Central memory CD8-positive, alpha-beta T cell (primary cell): ENCODE measurements around the gene SIRT3.
A peak's percentile ranks its signal among the peaks of the same experiment; 100 is the strongest.
"Not testable (repeated sequence)": the region's sequence is repeated elsewhere in the genome, so short reads cannot be mapped to it uniquely, and the experiment has no call there.

Experiments
- ATAC-seq: fragments of 150-1000 bp; cut with Tn5 transposase; replicated peaks from 2 replicates; pipeline ENCODE4 v1.10.0; 2022; ENCODE audit warnings: mild to moderate bottlenecking, moderate FRiP score, moderate number of reproducible peaks; ENCODE audit not compliant: poor library complexity, severe bottlenecking; ENCODE audit errors: extremely low read depth
- DNase-seq, 2 donors: peaks; one replicate each; pipeline ENCODE4 v3.0.0; 2021; ENCODE audit warnings: low spot score in 2 of 2
- H3K27ac Mint-ChIP-seq: one replicate; pipeline ENCODE4 v1.8.0; 2022; ENCODE audit warnings: low read depth, mild to moderate bottlenecking, moderate library complexity, mixed read lengths
- H3K27me3 Mint-ChIP-seq: one replicate; pipeline ENCODE4 v1.8.0; 2022; ENCODE audit warnings: mixed read lengths
- H3K36me3 Mint-ChIP-seq: one replicate; pipeline ENCODE4 v1.8.0; 2022; ENCODE audit warnings: mild to moderate bottlenecking, moderate library complexity, mixed read lengths; ENCODE audit not compliant: insufficient read depth
- H3K4me1 Mint-ChIP-seq: one replicate; pipeline ENCODE4 v1.8.0; 2022; ENCODE audit warnings: mixed read lengths
- H3K4me3 Mint-ChIP-seq: one replicate; pipeline ENCODE4 v1.8.0; 2022; ENCODE audit warnings: mild to moderate bottlenecking, moderate library complexity, mixed read lengths
- H3K9me3 Mint-ChIP-seq: one replicate; pipeline ENCODE4 v1.8.0; 2022; ENCODE audit warnings: mixed read lengths

Gene SIRT3

DNA sequence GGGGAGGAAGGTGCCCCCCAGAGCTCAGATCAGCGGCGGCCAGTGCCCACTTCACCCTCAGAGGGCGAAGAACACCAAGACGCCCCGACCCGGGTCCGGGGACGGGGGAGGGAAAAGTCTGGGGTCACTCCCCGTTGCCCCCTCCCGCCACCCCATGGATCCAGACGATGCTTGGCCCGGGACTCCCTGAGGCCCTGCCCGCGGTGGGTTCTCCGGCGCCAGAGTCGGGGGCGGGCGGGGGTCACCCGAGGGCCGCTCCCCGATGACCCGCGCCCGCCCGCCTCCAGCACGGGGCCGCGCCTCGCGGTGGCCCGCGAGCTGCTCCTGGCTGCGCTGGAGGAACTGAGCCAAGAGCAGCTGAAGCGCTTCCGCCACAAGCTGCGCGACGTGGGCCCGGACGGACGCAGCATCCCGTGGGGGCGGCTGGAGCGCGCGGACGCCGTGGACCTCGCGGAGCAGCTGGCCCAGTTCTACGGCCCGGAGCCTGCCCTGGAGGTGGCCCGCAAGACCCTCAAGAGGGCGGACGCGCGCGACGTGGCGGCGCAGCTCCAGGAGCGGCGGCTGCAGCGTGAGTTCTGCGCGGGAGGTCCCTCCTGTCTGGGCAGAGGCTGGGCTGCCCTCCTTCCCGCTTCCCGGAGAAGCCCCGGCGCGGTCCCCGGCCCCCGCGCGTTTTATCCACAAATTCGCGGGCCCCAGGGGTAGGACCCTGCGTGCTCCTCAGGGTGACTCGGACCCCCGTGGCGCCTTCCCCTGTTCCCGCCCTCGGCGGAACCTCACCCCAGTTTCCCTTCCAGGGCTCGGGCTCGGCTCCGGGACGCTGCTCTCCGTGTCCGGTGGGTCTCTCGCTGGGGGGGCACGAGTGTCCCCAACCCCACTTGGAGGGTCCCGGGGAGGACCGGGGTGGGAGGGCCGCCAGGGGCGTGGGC is 43.2 kb upstream of the SIRT3 start:
- no peak for ATAC-seq
- peaks cover 45% of the 10 kb centered on the region for H3K4me1 Mint-ChIP-seq
- H3K27me3 Mint-ChIP-seq: peaks cover 8% of the 10 kb centered on the region
- H3K9me3 Mint-ChIP-seq: no peaks in the 10 kb centered on the region
- H3K36me3 Mint-ChIP-seq: peaks cover 11% of the 10 kb centered on the region
- no peak for DNase-seq
- peak overlapping the region; percentile 82 for H3K4me3 Mint-ChIP-seq
- peak overlapping the region; percentile 55 for H3K27ac Mint-ChIP-seq

DNA sequence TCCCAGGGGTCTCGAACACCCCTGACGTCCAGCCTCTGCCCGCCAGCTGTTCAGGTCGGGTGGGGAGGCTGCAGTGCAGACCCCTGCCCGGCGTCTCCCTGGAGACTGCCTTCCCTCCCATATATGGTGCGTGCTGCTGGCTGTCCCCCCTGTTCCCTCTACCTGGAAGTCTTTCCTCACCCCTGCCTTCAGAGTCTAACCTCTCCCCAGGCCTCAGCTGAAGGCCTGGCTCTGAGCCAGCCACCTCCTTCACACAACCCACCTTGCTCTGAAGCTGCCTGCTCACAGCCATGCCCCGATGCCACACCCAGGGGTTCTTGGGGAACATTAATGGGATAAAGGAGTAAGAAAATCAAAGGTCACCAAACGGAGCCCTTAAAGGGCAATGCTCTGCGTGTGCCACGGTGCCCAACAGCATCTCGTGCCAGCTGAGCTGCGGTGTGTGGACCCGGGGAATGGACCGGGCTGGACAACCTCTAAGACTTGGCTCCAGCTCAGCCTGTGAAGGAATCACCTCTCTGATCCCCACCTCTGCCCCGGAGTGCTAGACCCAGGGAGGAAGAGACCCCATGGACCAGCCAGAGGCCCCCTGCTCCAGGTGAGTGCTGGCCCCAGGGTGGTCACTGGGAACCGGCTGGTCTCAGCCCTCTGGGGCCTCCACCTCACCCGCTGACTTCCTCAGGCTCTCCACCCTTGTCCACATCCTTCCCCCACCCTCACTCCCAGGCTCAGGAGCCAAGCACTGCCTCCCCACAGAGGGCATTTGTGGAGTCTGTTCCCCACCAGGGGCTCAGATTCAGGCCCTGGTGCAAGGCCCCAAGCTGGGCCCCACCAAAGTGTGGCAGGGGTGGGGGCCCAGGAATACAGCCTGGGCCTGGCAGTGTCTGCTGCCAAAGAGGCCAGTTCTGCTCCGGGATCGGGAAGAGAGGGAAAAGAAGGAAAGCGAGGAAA is 42.1 kb upstream of the SIRT3 start, which contains the start of gene NLRP6:
TSS of gene NLRP6 (plus strand) at position 407 of the 951 bp plus-strand sequence. CDS start at position 570, 163 bp downstream.
- ATAC-seq (no peak), DNase-seq (no peak)
- Mint-ChIP-seq H3K4me3 (peak within 1 kb of the TSS; percentile 82), H3K36me3 (peaks cover 9% of the 10 kb centered on the region), H3K27me3 (peaks cover 8% of the 10 kb centered on the region), H3K9me3 (no peaks in the 10 kb centered on the region), H3K27ac (peak within 1 kb of the TSS; percentile 55), H3K4me1 (peaks cover 40% of the 10 kb centered on the region)

DNA sequence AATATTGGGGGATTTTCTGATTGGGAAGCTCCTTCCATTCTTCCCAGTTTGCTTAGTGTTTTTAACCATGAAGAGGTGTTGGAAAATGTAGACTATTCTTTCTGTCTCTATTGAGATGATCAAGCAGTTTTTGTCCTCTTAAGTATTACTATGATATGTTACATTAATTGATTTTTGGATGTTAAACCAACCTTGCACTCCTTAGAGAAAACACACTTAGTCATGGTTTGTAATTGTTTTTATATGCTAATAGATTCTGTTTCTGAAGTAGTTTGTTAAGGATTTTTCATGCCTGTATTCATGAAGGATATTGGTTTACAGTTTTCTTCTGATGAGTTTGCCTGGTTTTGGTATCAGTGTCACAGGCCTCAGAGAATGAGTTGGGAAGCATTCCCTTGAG is 40.1 kb upstream of the SIRT3 start:
- Mint-ChIP-seq H3K27me3 (no peaks in the 10 kb centered on the region), H3K4me3 (no peak overlapping the region), H3K27ac (no peak overlapping the region), H3K36me3 (peaks cover 8% of the 10 kb centered on the region), H3K4me1 (peaks cover 21% of the 10 kb centered on the region), H3K9me3 (no peaks in the 10 kb centered on the region)
- no peak for DNase-seq
- no peak for ATAC-seq

DNA sequence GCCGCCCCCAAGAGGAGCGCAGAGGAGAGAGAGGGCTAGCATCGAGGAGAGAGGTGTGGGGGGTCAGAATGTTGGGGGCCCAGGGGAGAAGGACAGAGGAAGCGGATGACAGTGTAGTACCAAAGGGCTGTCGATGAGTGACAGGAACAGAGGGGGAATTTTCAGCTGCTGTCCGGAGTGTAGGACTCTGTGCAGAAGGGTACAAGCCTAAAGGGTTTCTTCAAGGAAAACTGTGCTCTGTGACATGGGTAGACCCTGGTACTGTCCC is 36.7 kb upstream of the SIRT3 start:
- no peak overlapping the region for H3K4me3 Mint-ChIP-seq
- no peaks in the 10 kb centered on the region for H3K27me3 Mint-ChIP-seq
- H3K9me3 Mint-ChIP-seq: no peaks in the 10 kb centered on the region
- H3K36me3 Mint-ChIP-seq: peaks cover 11% of the 10 kb centered on the region
- peaks cover 24% of the 10 kb centered on the region for H3K4me1 Mint-ChIP-seq
- DNase-seq (no peak), ATAC-seq (no peak)
- H3K27ac Mint-ChIP-seq: no peak overlapping the region

DNA sequence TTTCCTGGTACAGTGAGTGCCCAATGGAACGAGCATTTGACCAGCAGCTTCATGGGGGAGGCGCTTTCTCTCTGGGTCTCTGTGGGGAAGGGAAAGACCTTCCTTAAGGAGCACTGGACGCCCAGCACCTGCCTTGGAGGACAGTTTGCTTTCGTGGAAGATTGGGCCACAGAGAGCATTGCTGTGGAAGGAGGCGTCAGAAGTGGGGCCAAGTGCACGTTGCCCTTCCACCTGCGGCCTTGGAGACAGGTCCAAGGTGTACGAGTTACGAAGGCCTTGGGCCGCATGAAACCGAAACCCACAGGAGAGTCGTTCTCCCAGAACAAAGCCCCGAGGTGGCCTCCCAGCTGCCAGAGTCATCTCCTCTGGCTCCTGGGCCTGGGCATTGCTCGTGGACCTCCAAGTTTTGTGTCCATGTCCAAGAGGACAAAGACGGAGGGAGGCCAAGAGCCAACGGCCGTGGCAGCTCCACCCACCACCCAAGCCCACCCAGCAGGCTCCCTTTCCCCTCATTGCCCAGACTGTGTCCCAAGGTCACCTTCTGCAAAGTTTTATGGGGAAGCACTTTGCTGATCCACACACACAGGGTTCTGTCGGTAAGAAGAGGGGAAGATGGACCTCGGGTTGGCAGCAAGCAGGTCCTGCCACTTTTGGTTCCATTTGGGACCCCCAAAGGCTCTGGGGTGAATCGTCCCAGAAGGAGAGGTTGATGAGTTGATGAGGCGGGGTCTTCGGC is 36.2 kb upstream of the SIRT3 start:
- Mint-ChIP-seq H3K27ac (no peak overlapping the region), H3K9me3 (no peaks in the 10 kb centered on the region), H3K36me3 (peaks cover 13% of the 10 kb centered on the region), H3K4me3 (no peak overlapping the region), H3K27me3 (no peaks in the 10 kb centered on the region), H3K4me1 (peaks cover 24% of the 10 kb centered on the region)
- DNase-seq (no peak), ATAC-seq (no peak)

DNA sequence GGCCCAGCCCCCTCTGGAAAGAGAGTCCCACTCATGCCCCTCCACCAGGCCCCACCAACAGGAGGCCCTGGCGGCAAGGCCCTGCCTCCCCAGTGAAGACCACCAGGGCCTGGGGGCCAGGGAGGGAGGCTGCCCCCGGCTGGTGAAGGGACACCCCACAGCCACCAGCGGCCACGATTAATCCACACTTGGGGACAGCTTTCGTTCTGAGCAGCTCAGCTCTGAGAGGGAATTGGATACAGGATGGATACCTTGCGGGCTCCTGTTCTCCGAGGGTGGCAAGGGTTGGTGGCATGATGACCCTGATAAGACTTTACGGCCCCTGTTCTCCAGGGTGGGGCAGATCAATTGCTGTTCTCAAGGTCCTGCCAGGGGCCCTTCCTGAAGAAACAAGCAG is 35.2 kb upstream of the SIRT3 start:
- DNase-seq (no peak), ATAC-seq (no peak)
- no peaks in the 10 kb centered on the region for H3K9me3 Mint-ChIP-seq
- H3K4me3 Mint-ChIP-seq: no peak overlapping the region
- H3K4me1 Mint-ChIP-seq: peaks cover 29% of the 10 kb centered on the region
- H3K27ac Mint-ChIP-seq: no peak overlapping the region
- H3K36me3 Mint-ChIP-seq: peaks cover 13% of the 10 kb centered on the region
- no peaks in the 10 kb centered on the region for H3K27me3 Mint-ChIP-seq

DNA sequence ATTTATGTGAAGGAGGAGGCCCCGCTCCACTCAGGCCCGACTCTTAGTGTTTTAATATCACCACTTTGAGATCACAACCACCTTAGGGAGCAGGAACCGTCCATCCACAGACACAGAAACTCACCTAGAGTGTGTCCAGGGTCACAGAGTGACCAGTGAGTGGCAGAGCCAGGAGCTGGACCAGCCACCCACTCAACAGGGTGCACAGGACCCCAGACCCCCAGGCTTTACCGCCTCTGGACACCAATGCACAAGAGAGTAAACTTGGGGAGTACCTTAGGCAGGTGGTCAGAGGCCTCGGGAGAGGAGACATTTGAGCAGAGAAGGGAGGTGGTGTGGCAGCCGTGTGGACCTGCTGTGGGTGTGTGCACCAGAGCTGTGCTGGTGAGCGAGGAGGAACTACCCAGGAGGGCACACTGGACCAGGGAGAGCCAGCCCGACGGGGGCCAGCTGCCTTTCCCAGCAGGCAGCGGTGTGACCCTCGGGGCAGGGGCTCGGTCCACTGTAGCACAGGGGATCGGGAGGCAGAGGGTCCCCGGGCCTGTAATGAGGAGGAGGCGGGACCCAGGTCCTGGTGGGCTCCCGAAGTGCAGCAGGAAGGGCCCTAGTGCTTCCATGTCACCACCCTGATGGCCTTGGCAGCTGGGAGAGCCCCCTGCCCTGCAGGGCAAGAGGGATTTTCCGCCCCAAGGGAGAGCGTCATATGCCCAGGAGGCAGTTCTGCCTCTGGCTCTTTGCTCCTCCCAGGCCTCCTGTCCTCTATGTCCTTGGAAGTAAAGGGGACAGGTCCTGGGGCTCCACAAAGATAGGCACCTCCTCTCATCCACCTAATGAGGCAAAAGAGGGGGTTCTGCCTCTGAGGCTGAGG is 34.5 kb upstream of the SIRT3 start:
- Mint-ChIP-seq H3K4me1 (peaks cover 29% of the 10 kb centered on the region), H3K4me3 (no peak overlapping the region), H3K27me3 (no peaks in the 10 kb centered on the region), H3K9me3 (no peaks in the 10 kb centered on the region), H3K27ac (peak overlapping the region; percentile 95), H3K36me3 (peaks cover 13% of the 10 kb centered on the region)
- no peak for DNase-seq
- no peak for ATAC-seq

DNA sequence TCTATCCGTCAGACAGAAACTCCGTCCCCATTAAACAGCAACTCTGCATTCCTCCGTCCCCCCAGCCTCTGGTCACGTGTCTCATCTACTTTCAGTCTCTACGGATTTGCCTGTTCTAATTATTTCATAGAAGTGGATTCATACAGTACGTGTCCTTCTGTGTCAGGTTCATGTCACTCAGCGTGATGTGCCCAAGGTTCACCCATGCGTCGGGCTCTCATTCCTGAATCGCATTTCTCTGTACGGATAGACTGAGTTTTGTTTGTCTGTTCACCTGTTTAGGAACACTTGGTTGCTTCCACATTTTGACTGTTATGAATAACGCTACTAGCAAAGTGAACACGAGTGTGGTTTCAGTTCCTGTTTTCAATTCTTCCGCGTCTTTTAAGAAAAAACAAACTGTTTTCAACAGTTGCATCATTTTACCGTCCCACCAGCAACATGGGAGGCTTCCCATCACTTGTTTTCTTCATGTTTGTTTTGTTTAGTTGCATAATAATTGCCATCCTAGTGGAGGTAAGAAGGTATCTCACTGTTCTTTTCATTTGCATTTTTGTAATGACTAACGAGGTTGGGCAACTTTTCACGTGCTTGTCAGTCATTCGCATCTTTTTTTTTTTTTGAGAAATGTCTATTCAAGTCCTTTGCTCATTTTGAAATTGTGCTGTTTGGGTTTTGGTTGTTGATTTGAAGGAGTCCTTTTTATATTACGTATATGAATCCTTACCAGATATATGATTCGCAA is 33.2 kb upstream of the SIRT3 start:
- Mint-ChIP-seq H3K27me3 (no peaks in the 10 kb centered on the region), H3K36me3 (peaks cover 13% of the 10 kb centered on the region), H3K9me3 (no peaks in the 10 kb centered on the region), H3K27ac (peak overlapping the region; percentile 95), H3K4me1 (peaks cover 29% of the 10 kb centered on the region), H3K4me3 (peak overlapping the region; percentile 93)
- ATAC-seq (peak; percentile 69), DNase-seq (peak; percentile 46 to 69)

DNA sequence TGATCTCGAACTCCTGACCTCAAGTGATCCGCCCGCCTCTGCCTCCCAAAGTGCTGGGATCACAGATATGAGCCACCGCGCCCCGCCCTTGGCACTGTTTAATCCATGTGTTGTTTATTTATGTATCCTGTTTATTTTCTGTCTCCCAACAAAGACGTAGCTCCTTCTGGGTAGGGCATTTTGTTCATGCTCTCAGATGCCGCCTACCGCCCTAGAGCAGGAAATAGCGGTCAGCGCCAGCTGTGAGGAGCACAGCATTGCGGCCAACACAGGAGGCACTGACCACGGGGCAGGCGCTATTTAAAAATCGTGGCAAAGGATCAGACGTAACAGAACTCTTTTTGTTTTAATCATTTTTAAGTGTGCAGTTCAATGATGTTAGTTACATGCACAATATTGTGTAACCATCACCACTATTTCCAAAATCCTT is 32.6 kb upstream of the SIRT3 start:
- peak overlapping the region; percentile 95 for H3K27ac Mint-ChIP-seq
- not testable (repeated sequence) for H3K27me3 Mint-ChIP-seq, H3K9me3 Mint-ChIP-seq
- peak overlapping the region; percentile 93 for H3K4me3 Mint-ChIP-seq
- peaks cover 13% of the 10 kb centered on the region for H3K36me3 Mint-ChIP-seq
- peak; percentile 60 for ATAC-seq
- peaks cover 29% of the 10 kb centered on the region for H3K4me1 Mint-ChIP-seq
- DNase-seq: peak; percentile 47 to 64

DNA sequence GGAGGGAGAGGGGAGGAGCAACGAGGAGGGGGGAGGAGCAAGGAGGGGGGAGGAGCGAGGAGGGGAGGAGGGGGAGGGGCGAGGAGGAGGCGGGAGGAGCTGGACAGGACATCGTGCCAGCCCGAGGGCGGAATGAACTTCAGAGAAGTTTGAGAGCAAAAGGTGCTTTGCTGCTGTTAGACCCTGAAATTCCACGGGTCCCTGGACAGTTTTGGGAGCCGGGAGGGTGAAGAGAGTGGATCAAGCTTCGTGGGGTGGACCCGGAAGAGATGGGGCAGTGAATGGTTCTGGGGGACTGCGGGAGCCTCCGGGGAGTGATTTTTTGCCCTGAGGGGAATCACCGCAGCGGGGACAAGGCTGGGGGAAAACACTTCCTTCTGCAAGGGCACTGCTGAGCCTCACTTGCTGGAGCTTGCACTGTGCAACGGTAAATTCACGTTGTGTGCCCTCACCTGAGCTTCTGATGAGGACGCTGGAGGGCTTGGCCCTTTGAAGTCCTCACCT is 31.4 kb upstream of the SIRT3 start:
- H3K4me1 Mint-ChIP-seq: peaks cover 29% of the 10 kb centered on the region
- H3K27me3 Mint-ChIP-seq: no peaks in the 10 kb centered on the region
- no peak for DNase-seq

More for the DNA sequence above, 31.4 kb upstream of the SIRT3 start:
- Mint-ChIP-seq H3K9me3 (no peaks in the 10 kb centered on the region), H3K27ac (peak overlapping the region; percentile 95), H3K4me3 (peak overlapping the region; percentile 93), H3K36me3 (peaks cover 13% of the 10 kb centered on the region)
- ATAC-seq: peak; percentile 24
